ENCODE results near the gene CALCOCO2.
"Not testable (repeated sequence)": the region's sequence is repeated elsewhere in the genome, so short reads cannot be mapped to it uniquely, and the experiment has no call there.

The CALCOCO2 gene

GRCh38 chr17:48825446-48826381, 5.1 kb upstream of the CALCOCO2 start:
- DNase-seq, result no peak

- DNase-seq, result no peak
Observed at GRCh38 chr17:48831549-48831883, 681 bp downstream of the CALCOCO2 start.

- DNase-seq, result no peak
Observed at GRCh38 chr17:48834973-48835372, 4.1 kb downstream of the CALCOCO2 start.

GRCh38 chr17:48835971-48836370, 5.1 kb downstream of the CALCOCO2 start:
- DNase-seq, result no peak

GRCh38 chr17:48837458-48837857, 6.6 kb downstream of the CALCOCO2 start:
- DNase-seq, result not testable (repeated sequence)

GRCh38 chr17:48840441-48840840, 9.6 kb downstream of the CALCOCO2 start:
- no peak for DNase-seq

- no peak for DNase-seq
Observed at GRCh38 chr17:48841395-48841831, 10.6 kb downstream of the CALCOCO2 start.

GRCh38 chr17:48842746-48843145, 11.9 kb downstream of the CALCOCO2 start:
- no peak for DNase-seq

- DNase-seq, result no peak
Observed at GRCh38 chr17:48843187-48843900, 12.5 kb downstream of the CALCOCO2 start.

GRCh38 chr17:48850792-48851323, 20.0 kb downstream of the CALCOCO2 start:
- DNase-seq, result no peak

GRCh38 chr17:48854774-48855476, 24.1 kb downstream of the CALCOCO2 start:
- no peak for DNase-seq

- DNase-seq, result no peak
Observed at GRCh38 chr17:48856122-48856821, 25.4 kb downstream of the CALCOCO2 start.

- DNase-seq, result no peak
Observed at GRCh38 chr17:48860034-48860433, 29.2 kb downstream of the CALCOCO2 start.

GRCh38 chr17:48860456-48860855, 29.6 kb downstream of the CALCOCO2 start:
- no peak for DNase-seq

GRCh38 chr17:48868916-48869500, 38.2 kb downstream of the CALCOCO2 start:
- DNase-seq, result no peak

- no peak for DNase-seq
Observed at GRCh38 chr17:48869821-48870318, 39.0 kb downstream of the CALCOCO2 start.

- no peak for DNase-seq
Observed at GRCh38 chr17:48871035-48871550, 40.3 kb downstream of the CALCOCO2 start.

GRCh38 chr17:48871551-48872351, 40.9 kb downstream of the CALCOCO2 start:
- peak; percentile 23 for DNase-seq

- DNase-seq, result not testable (repeated sequence)
Observed at GRCh38 chr17:48872409-48872808, 41.6 kb downstream of the CALCOCO2 start.

GRCh38 chr17:48873209-48873608, 42.4 kb downstream of the CALCOCO2 start:
- peak; percentile 30 for DNase-seq
